NB4 (cell line): ENCODE results near the gene MGLL.

Experiments used
- DNase-seq: peaks from one replicate; pipeline ENCODE4 v3.0.0; 2010; ENCODE audit warnings: low read depth
- H3K4me3 ChIP-seq: one replicate; pipeline ENCODE4 v1.5.1; 2011; ENCODE audit warnings: mild to moderate bottlenecking, low read depth, low read length, moderate library complexity
- MAX ChIP-seq: IDR thresholded peaks from 2 replicates; pipeline ENCODE4 v1.6.1; 2011; ENCODE audit warnings: low read depth, low read length
- MYC ChIP-seq: IDR thresholded peaks from 2 replicates; pipeline ENCODE4 v1.6.1; 2011; ENCODE audit warnings: low read depth, low read length
- POLR2A ChIP-seq: IDR thresholded peaks from 2 replicates; pipeline ENCODE4 v1.6.1; 2011; ENCODE audit warnings: mild to moderate bottlenecking; ENCODE audit not compliant: insufficient read length; ENCODE audit errors: extremely low read depth
- TF ChIP-seq, protein P1 (sequence below): IDR thresholded peaks from one replicate; pipeline ENCODE4 v1.5.1; 2012; ENCODE audit warnings: low read depth, low read length

MGLL gene

GRCh38 chr3:127783166-127783565 lies 39.1 kb downstream of the MGLL start:
- H3K4me3 ChIP-seq = no peak overlapping the region
- TF ChIP-seq MYC (no peak), MAX (no peak), POLR2A (no peak)
- TF ChIP-seq, protein P1, sequence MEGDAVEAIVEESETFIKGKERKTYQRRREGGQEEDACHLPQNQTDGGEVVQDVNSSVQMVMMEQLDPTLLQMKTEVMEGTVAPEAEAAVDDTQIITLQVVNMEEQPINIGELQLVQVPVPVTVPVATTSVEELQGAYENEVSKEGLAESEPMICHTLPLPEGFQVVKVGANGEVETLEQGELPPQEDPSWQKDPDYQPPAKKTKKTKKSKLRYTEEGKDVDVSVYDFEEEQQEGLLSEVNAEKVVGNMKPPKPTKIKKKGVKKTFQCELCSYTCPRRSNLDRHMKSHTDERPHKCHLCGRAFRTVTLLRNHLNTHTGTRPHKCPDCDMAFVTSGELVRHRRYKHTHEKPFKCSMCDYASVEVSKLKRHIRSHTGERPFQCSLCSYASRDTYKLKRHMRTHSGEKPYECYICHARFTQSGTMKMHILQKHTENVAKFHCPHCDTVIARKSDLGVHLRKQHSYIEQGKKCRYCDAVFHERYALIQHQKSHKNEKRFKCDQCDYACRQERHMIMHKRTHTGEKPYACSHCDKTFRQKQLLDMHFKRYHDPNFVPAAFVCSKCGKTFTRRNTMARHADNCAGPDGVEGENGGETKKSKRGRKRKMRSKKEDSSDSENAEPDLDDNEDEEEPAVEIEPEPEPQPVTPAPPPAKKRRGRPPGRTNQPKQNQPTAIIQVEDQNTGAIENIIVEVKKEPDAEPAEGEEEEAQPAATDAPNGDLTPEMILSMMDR = no peak
- no peak for DNase-seq

GRCh38 chr3:127781411-127782001 lies 40.8 kb downstream of the MGLL start:
- H3K4me3 ChIP-seq = no peak overlapping the region
- TF ChIP-seq, protein P1 = no peak
- TF ChIP-seq MAX = no peak
- TF ChIP-seq POLR2A = no peak
- TF ChIP-seq MYC = no peak
- no peak for DNase-seq

DNA sequence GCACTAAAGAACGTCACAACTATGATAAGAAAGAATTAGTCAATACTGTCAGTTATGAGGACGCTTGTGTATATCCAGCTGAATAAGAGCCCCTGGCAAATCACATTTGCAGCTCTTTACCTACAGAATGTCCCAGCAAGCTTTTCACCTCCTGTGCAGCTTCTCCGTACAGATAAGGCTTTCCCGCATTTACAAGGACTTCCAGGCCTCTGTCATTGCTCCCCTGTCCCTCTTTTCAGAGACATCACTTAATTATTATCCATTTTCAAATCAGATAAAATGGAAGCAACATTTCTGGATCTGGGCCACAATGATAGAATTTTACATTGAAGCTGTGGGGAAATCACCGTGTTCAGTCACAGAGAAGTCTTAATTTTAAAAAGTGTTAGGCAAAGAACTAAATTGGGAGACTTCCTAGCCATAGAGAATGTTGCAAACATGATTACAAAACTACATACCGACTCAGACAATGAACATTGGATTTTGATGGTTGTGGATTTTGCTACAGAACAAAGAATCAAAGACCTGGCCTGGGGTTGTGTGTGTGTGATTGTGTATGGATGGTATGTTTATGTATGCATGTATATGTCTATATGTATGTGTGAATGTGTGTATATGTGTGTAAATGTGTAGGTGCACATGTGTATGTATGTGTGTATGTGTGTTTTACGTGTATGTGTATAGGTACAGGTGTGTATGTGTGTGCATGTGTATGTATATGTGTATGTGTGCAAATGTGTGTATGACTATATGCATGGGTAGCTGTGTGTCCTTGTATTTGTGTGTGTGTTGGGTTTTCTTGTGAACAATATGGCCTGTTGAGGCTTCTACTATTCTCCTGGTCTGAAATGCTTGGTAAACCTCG lies 41.5 kb downstream of the MGLL start:
- TF ChIP-seq, protein P1 = no peak
- TF ChIP-seq POLR2A = no peak
- no peak overlapping the region for H3K4me3 ChIP-seq
- DNase-seq = no peak

DNA sequence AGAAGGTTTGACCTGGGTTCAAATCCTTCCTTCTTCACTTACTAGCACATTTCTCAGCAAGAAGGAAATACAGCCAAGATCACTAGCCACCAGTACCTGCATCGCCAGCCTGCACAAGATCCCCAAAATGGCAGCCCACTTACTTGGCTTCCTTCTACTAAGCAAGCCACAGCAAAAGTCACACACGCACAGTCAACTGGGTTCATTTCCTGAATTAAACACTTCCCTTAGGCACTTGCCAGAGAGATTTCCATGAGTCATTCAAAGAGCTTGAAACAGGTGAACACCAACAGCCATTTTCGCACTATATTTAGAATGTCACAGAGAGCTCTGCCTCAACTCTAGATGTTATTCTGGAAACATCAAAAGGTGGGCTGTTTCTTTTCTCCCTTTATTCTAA lies 42.6 kb downstream of the MGLL start:
- DNase-seq = peak; percentile 33

GRCh38 chr3:127777921-127778656 lies 44.2 kb downstream of the MGLL start:
- TF ChIP-seq MYC (no peak), MAX (no peak), POLR2A (no peak)
- TF ChIP-seq, protein P1 = no peak
- no peak overlapping the region for H3K4me3 ChIP-seq
- no peak for DNase-seq

More for the DNA sequence above, 42.6 kb downstream of the MGLL start:
- H3K4me3 ChIP-seq = no peak overlapping the region
- no peak for TF ChIP-seq MAX
- no peak for TF ChIP-seq MYC
- TF ChIP-seq, protein P1 = no peak
- TF ChIP-seq POLR2A = no peak
